GM21390 (cell line): ENCODE results near the gene BPIFB1.

ENCODE experiments used
- ATAC-seq: cut with Tn5 transposase; IDR thresholded peaks from one replicate; pipeline ENCODE4 v1.9.1; 2021; ENCODE audit not compliant: unreplicated experiment

Gene BPIFB1

GRCh38 chr20:33272155-33272873 is 10.7 kb upstream of the BPIFB1 start:
- ATAC-seq, result no peak

- ATAC-seq, result no peak
These were observed 9.7 kb upstream of the BPIFB1 start for GRCh38 chr20:33273117-33273851.

DNA sequence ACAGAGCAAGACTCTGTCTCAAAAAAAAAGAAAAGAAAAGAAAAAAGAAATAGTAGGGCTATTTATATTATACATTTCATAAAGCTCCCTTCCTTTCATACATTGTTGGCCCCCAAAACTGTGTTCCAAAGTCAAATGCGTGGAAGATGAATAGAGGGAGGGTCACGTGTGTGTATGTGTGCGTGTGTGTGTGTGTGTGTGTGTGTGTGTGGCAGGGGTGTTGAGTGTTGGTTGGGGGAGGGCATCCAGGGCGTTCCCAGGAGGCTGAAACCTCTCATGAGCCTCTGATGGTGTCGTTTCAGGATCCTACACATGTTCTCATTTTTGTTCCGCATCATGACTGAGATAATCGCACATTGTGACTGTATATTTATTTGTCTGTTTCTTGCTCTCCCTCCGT is 7.8 kb upstream of the BPIFB1 start:
- ATAC-seq, result no peak

- ATAC-seq, result no peak
These were observed 7.1 kb upstream of the BPIFB1 start for GRCh38 chr20:33275871-33276270.

DNA sequence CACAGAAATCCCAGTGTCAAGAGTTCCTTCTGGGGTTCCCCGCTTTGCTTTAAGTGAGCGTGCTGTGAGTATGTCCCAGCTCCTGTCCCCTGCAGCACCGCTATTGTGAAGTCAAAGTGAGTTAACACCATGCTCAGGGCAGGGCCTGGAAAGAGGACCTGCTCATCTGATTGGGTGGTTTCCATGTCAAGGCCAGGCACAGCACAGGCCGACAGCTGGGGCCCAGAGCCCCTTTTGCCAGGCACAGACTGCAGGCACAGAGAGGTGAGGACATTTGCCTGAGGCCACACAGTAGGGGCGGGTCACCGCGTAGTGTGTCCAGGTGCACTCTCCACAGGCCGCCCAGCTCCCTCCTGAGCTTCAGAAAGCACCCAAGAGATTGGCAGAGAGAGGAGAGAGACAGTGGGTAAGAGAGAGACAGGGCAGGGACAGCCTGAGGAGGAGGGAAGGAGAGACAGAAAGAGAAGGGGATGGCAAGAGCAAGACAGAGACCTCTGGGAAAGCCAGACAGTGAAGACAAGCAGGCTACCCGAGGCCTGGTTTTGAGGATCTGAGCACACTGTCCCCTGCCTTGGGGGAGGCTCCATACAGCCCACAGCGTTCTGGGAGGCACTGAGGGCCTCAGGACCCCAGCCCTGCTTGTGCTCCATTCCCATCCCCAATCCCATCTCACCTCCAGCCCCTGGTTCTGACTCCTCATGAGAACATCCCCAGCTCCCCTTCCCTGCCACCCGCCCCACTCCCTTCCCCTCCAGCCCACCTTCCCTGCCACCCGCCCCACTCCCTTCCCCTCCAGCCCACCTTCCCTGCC is 6.5 kb upstream of the BPIFB1 start:
- no peak for ATAC-seq

- no peak for ATAC-seq
These were observed 5.3 kb upstream of the BPIFB1 start for GRCh38 chr20:33277471-33278441.

DNA sequence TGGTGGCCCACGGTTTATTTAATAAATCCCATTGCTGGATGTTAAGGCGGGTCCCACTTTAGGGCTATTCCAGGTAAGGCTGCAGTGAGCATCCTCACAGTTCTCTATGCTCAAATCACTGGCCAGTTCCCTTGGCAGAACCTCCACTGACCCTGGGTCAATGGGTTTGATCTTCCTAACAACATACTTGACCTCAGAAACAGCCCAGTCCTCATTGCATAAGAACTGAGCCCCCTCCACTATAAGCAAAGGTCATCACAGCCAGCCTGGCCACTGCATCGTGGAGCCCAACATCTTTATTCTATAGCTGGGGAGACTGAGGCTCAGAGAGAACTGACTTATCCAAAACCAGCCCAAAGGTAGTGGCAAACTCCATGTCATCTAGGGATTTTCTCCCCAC is 4.3 kb upstream of the BPIFB1 start:
- ATAC-seq, result no peak

- ATAC-seq, result no peak
These were observed 3.6 kb upstream of the BPIFB1 start for GRCh38 chr20:33279261-33279910.

DNA sequence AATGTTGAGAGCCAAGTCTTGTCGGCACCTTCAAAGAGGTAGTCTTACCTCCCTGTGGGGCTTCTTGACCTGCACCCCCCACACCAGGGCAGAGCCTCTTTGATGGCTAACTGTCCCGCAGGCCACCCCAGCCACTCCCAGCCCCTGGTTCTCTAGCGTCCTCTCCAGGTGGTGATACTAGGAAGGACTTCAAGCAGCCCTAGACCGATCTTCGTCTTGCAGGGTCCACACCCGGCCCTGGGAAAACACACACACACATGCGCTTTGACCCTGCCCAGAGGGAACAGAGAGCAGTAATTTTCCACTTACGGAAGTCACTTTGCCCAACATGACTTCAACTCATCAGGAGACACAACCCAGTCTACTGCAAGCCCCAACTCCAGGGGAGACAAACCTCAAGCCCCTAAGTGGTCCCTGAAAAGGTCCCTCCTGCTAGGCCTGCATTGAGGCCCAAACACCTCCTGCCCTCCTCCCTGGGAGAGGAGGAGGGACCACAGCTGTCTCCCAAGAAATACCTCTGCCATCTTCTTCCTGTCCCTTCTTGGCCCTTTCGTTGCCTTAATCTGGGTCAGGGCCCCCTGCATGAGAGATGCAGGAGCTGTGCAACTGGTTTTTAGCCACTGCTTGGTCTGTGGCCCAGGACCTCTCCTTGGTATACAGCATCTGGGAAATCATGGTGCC is 2.9 kb upstream of the BPIFB1 start:
- ATAC-seq, result no peak

- ATAC-seq, result no peak
These were observed 2.2 kb upstream of the BPIFB1 start for GRCh38 chr20:33280775-33281174.

DNA sequence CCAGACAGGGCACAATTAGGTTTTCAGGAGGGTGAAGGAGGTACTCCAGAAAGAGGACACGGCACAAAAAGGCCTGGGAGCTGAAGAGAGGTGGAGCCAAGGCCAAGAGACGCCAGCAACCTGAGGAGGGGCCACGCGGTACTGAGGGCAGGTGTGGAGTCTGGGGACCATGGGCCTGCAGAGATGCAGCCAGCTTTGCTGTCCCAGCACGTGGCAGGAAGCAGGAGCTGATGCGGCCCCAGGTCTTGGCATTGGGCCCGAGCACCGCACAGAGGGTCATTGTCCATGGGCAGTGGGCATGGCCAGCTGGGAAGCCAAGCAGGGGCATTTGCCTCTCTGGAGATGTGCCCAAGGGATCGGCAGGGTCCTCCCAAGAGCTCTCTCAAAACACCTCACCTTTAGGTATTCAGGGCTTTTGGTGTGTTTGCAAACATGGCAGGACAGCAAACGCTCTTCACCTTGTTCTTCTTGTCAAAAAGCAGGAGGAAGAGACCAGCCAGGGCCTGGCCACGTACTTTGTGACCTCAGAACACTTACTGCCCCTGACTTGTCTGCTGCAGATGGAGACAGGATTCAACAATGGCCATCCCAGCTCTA is 1.4 kb upstream of the BPIFB1 start:
- ATAC-seq, result no peak

DNA sequence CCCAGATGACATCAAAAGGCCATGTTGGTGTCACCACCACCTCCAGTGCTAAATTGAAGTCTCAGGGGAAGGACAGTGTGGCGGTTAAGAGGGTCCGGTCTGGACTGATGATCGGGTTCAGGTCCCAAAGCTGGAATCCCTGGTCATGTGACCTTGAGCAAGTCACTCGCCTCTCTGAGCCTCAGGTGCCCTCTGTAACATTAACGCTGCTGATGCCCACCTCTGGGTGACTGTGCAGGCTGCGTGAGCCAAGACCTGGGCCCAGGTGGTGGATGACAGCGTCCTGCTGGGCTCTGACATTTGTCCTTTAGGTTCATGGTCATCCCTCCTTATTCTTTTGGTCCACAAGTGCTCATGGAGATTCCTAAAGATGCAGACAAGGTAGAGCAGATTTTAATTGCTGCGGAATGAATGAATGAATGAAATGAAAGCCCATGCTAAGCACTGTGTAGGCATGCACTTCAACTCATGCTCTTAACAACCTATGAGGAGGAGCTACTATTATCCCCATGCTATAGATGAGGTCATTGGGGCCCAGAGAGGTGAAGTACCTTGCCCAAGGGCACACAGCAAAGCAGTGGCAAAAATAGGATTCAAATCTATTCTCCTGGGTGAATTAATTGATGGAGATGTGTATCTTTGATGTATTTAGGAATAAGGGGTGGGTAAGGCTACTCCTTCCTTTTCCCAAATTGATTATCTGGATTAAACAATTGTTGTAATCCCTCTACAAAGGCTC is 649 bp upstream of the BPIFB1 start:
- no peak for ATAC-seq

DNA sequence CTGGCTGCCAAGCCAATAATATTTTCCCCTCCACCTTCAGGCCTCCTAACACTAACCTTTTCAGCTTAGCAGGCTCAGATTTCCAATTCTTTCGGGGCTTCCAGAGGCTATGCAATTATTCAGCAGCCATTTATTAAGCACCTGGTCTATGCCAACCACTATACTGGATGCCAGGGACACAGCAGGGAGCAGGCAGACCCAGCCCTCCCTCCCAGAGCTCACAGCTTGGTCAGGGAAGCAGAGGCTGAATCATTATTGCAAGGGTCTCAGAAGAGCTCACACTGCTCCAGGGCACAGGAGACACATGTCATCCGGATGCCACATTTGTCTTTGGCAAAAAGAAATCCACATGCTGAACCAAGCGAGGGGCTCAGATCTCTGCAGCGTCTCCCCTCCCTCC is 1.3 kb downstream of the BPIFB1 start:
- no peak for ATAC-seq

DNA sequence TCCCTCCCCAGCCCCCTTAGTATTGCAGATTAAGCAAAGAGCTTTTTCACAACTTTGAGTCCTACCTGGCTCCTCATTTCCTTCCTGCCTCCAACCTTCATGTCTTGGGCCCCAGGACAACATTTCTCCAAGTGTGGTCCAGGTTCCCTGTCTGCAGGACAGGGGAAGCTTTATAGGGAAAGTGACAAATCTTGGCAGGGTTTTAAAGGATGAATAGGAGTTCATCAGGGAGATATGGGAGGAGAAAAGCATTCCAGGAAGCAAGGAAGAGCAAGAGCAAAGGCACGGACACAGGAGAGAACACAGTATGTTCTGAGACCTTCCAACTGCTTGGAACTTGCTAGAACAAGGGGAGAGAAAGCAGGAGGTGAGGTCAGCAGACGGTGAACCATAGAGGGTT is 1.9 kb downstream of the BPIFB1 start:
- ATAC-seq, result no peak

- no peak for ATAC-seq
These were observed 3.0 kb downstream of the BPIFB1 start for GRCh38 chr20:33285861-33286495.

- no peak for ATAC-seq
These were observed 4.9 kb downstream of the BPIFB1 start for GRCh38 chr20:33287884-33288283.

GRCh38 chr20:33290852-33291251 is 7.8 kb downstream of the BPIFB1 start:
- no peak for ATAC-seq

GRCh38 chr20:33291416-33291815 is 8.4 kb downstream of the BPIFB1 start:
- no peak for ATAC-seq
